SK-N-MC (cell line): ENCODE measurements around the gene ABHD17B.

Experiments
- DNase-seq: peaks from one replicate; pipeline ENCODE4 v3.0.0-alpha.2; 2011; ENCODE audit warnings: low read depth, low spot score
- H3K27ac ChIP-seq: fragments of 200-600 bp; sonication (generic); 2 replicates; pipeline ENCODE4 v1.5.1; 2016; ENCODE audit warnings: mixed run types
- H3K36me3 ChIP-seq: fragments of 200-600 bp; sonication (generic); 2 replicates; pipeline ENCODE4 v1.6.1; 2017; ENCODE audit warnings: antibody characterized with exemption, low read length, mixed read lengths; ENCODE audit not compliant: insufficient read depth
- H3K4me3 ChIP-seq: fragments of 200-600 bp; sonication (generic); 2 replicates; pipeline ENCODE4 v1.5.1; 2016
- H3K9ac ChIP-seq: fragments of 200-600 bp; sonication (generic); 2 replicates; pipeline ENCODE4 v1.8.0; 2017; ENCODE audit warnings: mixed run types, mixed read lengths; ENCODE audit not compliant: insufficient read length
- H3K9me3 ChIP-seq: fragments of 200-600 bp; sonication (generic); 2 replicates; pipeline ENCODE4 v1.6.1; 2017; ENCODE audit warnings: low read depth, mild to moderate bottlenecking, antibody characterized with exemption, low read length, moderate library complexity, mixed read lengths
- EZH2 ChIP-seq: fragments of 200-600 bp; sonication (generic); IDR thresholded peaks from one replicate; pipeline ENCODE4 v1.6.1; 2017; ENCODE audit warnings: antibody characterized with exemption
- FOXP2 ChIP-seq: optimal IDR thresholded peaks from 2 replicates; pipeline ENCODE3; 2011; ENCODE audit warnings: mild to moderate bottlenecking, moderate library complexity; ENCODE audit not compliant: insufficient read depth; ENCODE audit errors: extremely low read length, control extremely low read depth
- POLR2AphosphoS5 ChIP-seq: IDR thresholded peaks from 2 replicates; pipeline ENCODE4 v1.6.1; 2012; ENCODE audit warnings: mild to moderate bottlenecking, low read depth, low read length, borderline replicate concordance

The ABHD17B gene

DNA sequence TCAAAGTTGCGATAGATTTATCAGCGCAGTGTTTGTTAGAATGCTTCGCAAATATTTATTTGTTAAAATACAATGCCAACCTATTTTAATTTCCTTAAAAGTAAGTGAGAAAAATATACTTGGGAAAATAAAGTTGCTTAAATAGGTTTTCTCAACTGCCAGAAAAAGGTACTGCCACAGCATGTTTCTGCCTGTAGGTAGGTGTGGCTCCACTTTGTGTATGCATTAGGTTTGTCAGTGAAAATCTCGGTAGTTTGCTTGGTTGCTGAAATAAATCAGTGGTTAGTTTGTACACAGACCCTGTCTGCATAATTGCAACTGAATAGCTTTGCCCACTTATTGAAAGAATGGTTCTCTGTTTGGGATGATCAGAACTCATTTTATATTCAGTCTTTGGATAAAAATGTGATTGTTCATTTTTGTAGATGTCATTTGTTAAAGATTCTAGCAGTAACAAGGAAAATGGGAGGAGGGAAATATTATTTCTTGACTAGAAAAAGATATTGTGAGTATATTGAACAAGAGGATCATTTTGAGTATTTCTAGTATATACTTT, 26.2 kb upstream of the ABHD17B start:
- TF ChIP-seq EZH2 = no peak
- TF ChIP-seq FOXP2 = no peak
- no peak for TF ChIP-seq POLR2AphosphoS5
- DNase-seq = no peak
- H3K27ac ChIP-seq = peak overlapping the region; percentile 47; the same call in 1 of the 2 replicates

DNA sequence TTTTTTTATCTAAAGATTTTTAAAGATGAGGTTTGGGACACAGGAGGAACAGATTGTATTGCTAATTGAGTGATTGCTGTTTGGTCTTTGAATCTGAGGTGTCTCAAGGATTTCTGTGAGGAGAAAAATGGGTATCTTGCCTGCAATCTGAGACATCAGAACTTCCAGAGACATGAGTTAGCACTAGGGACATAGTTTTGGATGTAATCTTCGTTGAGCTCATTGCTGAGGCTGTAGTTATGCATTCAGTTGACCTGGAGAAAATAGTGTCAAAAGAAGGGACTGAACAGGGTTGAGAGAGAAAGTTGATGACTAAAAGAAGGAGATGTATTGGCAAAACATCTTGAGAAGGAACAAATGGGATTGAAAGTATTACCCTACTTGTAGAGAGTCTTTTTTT, 25.1 kb upstream of the ABHD17B start:
- TF ChIP-seq FOXP2 (no peak), EZH2 (no peak), POLR2AphosphoS5 (no peak)
- H3K9me3 ChIP-seq = no peaks in the 10 kb centered on the region; the same call in 1 of the 2 replicates
- H3K27ac ChIP-seq = no peak overlapping the region
- no peak overlapping the region for H3K9ac ChIP-seq
- DNase-seq = no peak
- peaks cover 17% of the 10 kb centered on the region; the same call in 1 of the 2 replicates for H3K36me3 ChIP-seq
- no peak overlapping the region for H3K4me3 ChIP-seq

More for the DNA sequence above, 26.2 kb upstream of the ABHD17B start:
- Histone ChIP-seq H3K9me3 (no peaks in the 10 kb centered on the region; the same call in 1 of the 2 replicates), H3K36me3 (peaks cover 13% of the 10 kb centered on the region; the same call in 1 of the 2 replicates), H3K4me3 (peak overlapping the region; percentile 29), H3K9ac (no peak overlapping the region)

DNA sequence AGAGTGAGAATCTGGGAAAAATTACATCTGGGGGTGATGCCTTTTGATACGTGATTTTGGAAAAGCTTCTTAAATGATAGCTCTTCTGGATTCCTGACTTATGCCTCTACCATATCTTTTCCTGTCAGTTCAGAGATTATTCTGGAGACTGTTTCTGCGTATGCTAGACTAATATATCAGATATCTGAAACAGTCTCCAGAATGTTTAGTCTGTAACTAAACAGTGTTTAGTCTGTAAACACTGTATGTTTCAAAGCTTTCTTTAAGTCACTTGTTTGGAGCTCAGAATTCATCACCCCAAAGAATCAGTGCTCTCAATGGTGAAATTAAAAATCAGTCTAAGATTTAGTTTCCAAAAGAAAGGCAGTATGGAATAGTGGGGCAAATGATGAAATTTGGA, 20.2 kb upstream of the ABHD17B start:
- no peaks in the 10 kb centered on the region; the same call in 1 of the 2 replicates for H3K9me3 ChIP-seq
- H3K9ac ChIP-seq = no peak overlapping the region
- TF ChIP-seq FOXP2 (no peak), POLR2AphosphoS5 (no peak), EZH2 (no peak)
- H3K4me3 ChIP-seq = no peak overlapping the region
- DNase-seq = no peak
- peak overlapping the region; percentile 6; the same call in 1 of the 2 replicates for H3K27ac ChIP-seq
- peaks cover 17% of the 10 kb centered on the region; the same call in 1 of the 2 replicates for H3K36me3 ChIP-seq

GRCh38 chr9:71929791-71930440, 18.9 kb upstream of the ABHD17B start:
- Histone ChIP-seq H3K36me3 (peaks cover 17% of the 10 kb centered on the region; the same call in 1 of the 2 replicates), H3K9ac (no peak overlapping the region), H3K27ac (peak overlapping the region; percentile 98), H3K9me3 (no peaks in the 10 kb centered on the region; the same call in 1 of the 2 replicates), H3K4me3 (peak overlapping the region; percentile 71)
- TF ChIP-seq FOXP2 = no peak
- TF ChIP-seq POLR2AphosphoS5 = peak; percentile 66; the same call in 1 of the 2 replicates
- TF ChIP-seq EZH2 = no peak
- DNase-seq = peak; percentile 97

GRCh38 chr9:71929223-71929622, 18.2 kb upstream of the ABHD17B start:
- H3K36me3 ChIP-seq = peaks cover 17% of the 10 kb centered on the region; the same call in 1 of the 2 replicates
- H3K27ac ChIP-seq = peak overlapping the region; percentile 98
- TF ChIP-seq FOXP2 (no peak), POLR2AphosphoS5 (no peak), EZH2 (no peak)
- no peaks in the 10 kb centered on the region; the same call in 1 of the 2 replicates for H3K9me3 ChIP-seq
- DNase-seq = no peak
- peak overlapping the region; percentile 71 for H3K4me3 ChIP-seq
- peak overlapping the region; percentile 14 for H3K9ac ChIP-seq

- Histone ChIP-seq H3K27ac (peak overlapping the region; percentile 98), H3K9me3 (no peaks in the 10 kb centered on the region; the same call in 1 of the 2 replicates), H3K9ac (peak overlapping the region; percentile 14), H3K36me3 (peaks cover 17% of the 10 kb centered on the region; the same call in 1 of the 2 replicates), H3K4me3 (peak overlapping the region; percentile 71)
- no peak for TF ChIP-seq EZH2
- no peak for TF ChIP-seq POLR2AphosphoS5
- TF ChIP-seq FOXP2 = no peak
- no peak for DNase-seq
These were observed 17.8 kb upstream of the ABHD17B start for GRCh38 chr9:71928806-71929205.

DNA sequence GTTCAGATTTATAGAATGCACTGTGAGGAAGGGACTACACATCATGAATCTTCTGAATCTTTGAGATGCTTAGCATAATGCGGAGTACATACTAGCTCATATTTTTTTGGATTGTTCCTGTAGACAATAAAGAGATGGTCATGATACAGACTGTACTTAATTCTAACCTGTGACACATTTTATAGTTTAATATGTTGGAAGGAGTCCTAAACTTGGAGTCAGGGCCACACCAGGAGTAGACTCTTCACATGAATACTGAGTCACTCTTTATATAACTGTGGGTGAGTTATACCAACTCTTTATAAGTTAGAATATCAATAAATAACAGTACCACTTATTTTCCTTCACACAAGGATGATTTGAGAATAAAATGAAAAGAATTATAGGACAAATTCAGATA, 17.4 kb upstream of the ABHD17B start:
- no peak for TF ChIP-seq EZH2
- no peak for TF ChIP-seq POLR2AphosphoS5
- no peak for TF ChIP-seq FOXP2
- peaks cover 16% of the 10 kb centered on the region; the same call in 1 of the 2 replicates for H3K36me3 ChIP-seq
- H3K9ac ChIP-seq = no peak overlapping the region
- no peak overlapping the region; the same call in 1 of the 2 replicates for H3K4me3 ChIP-seq
- H3K9me3 ChIP-seq = no peaks in the 10 kb centered on the region; the same call in 1 of the 2 replicates
- peak overlapping the region; percentile 98 for H3K27ac ChIP-seq
- no peak for DNase-seq

GRCh38 chr9:71925834-71926233, 14.8 kb upstream of the ABHD17B start:
- H3K27ac ChIP-seq = no peak overlapping the region
- no peak for DNase-seq
- no peaks in the 10 kb centered on the region for H3K9me3 ChIP-seq
- TF ChIP-seq POLR2AphosphoS5 (no peak), FOXP2 (no peak), EZH2 (no peak)
- no peak overlapping the region for H3K4me3 ChIP-seq
- no peak overlapping the region for H3K9ac ChIP-seq
- H3K36me3 ChIP-seq = no peaks in the 10 kb centered on the region; the same call in 1 of the 2 replicates
